Suprapubic skin (tissue), 4 donors: ENCODE data around the gene CLDN14. TPM values are rescaled to one million over a fixed set of nuclear protein-coding genes. Genes with fewer than 3 reads are reported as not detected.

Experiments used
- DNase-seq, 2 donors: peaks; one replicate each; pipeline ENCODE4 v3.0.0-alpha.2; 2019; ENCODE audit warnings: low spot score in 2 of 2
- H3K27ac ChIP-seq: fragments of 200-600 bp; sonication (generic); one replicate; pipeline ENCODE4 v1.5.1; 2019
- H3K27me3 ChIP-seq: fragments of 200-600 bp; sonication (generic); one replicate; pipeline ENCODE4 v1.5.1; 2019
- H3K36me3 ChIP-seq: fragments of 200-600 bp; sonication (generic); one replicate; pipeline ENCODE4 v1.5.1; 2019
- H3K4me1 ChIP-seq: fragments of 200-600 bp; sonication (generic); one replicate; pipeline ENCODE4 v1.5.1; 2019
- H3K4me3 ChIP-seq: fragments of 200-600 bp; sonication (generic); one replicate; pipeline ENCODE4 v1.5.1; 2019; ENCODE audit warnings: mild to moderate bottlenecking
- H3K9me3 ChIP-seq: fragments of 200-600 bp; sonication (generic); one replicate; pipeline ENCODE4 v1.5.1; 2019
- CTCF ChIP-seq, 2 donors: fragments of 200-600 bp in 1 of 2; fragments of 450-650 bp in 1 of 2; sonication (generic) in 1 of 2; IDR thresholded peaks; one replicate each; pipeline ENCODE4 v1.5.1; 2016 to 2019; ENCODE audit warnings: antibody characterized with exemption in 2 of 2, mild to moderate bottlenecking in 1 of 2, moderate library complexity in 1 of 2
- EP300 ChIP-seq: sonication (generic); formaldehyde crosslinking; IDR thresholded peaks from one replicate; pipeline ENCODE4 v1.6.1; 2017; ENCODE audit warnings: antibody characterized with exemption
- POLR2A ChIP-seq, 2 donors: fragments of 450-650 bp; IDR thresholded peaks; one replicate each; pipeline ENCODE4 v1.6.1; 2017; ENCODE audit warnings: antibody characterized with exemption in 2 of 2, mild to moderate bottlenecking in 2 of 2, moderate library complexity in 2 of 2
- POLR2AphosphoS5 ChIP-seq, 3 donors: sonication (generic); formaldehyde crosslinking; IDR thresholded peaks; one replicate each; pipeline ENCODE4 v1.6.1; 2017; ENCODE audit warnings: antibody characterized with exemption in 3 of 3
- WGBS: methylation state at CpG from one replicate; pipeline ENCODE4 v1.1.5; 2018; 5-methylcytosine and 5-hydroxymethylcytosine counted together
- total RNA-seq, 4 donors: library from RNA; depleted of rRNA; stranded (reverse); fragments of >200 nt; gene quantifications; one replicate each; pipeline ENCODE4 v1.1.0, GENCODE V29; 2016

Gene CLDN14
- total RNA-seq, 4 donors from 2014 or later: 0.42 to 0.62 TPM; not detected in 2

DNA sequence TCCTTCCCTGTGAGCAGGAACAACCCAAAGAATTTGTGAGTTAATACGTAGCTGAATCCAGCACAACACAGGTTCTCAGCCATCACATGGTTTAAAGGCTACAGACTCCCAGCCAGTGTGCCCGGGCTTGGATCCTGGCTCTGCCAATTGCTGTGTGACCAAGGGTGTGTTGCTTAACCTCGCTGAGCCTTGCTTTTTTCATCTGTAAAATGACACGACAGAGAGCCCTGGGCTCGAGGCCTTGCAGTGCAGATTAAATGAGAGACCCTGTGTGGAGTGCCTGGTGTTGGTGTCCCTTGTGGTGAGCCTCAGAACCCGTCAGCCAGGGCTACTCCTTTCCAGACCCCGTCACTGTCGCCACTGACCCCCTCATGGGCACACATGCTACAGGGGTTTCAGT is 55.3 kb downstream of the CLDN14 start:
- H3K4me1 ChIP-seq: peaks cover 5% of the 10 kb centered on the region
- no peaks in the 10 kb centered on the region for H3K27me3 ChIP-seq
- H3K36me3 ChIP-seq: no peaks in the 10 kb centered on the region
- H3K27ac ChIP-seq: no peak overlapping the region
- DNase-seq: no peak
- WGBS: 94% methylated on average over 6 of the region's 8 CpGs
- H3K4me3 ChIP-seq: no peak overlapping the region
- TF ChIP-seq POLR2AphosphoS5 (IDR thresholded peaks at IDR 0.05) (no peak), CTCF (IDR thresholded peaks at IDR 0.05) (no peak), EP300 (no peak), POLR2A (IDR thresholded peaks at IDR 0.05) (no peak)
- no peaks in the 10 kb centered on the region for H3K9me3 ChIP-seq

GRCh38 chr21:36423771-36424433 is 56.0 kb downstream of the CLDN14 start:
- Histone ChIP-seq H3K27me3 (no peaks in the 10 kb centered on the region), H3K4me3 (no peak overlapping the region), H3K27ac (no peak overlapping the region), H3K36me3 (no peaks in the 10 kb centered on the region), H3K9me3 (no peaks in the 10 kb centered on the region), H3K4me1 (peaks cover 6% of the 10 kb centered on the region)
- DNase-seq: no peak
- WGBS: 90% methylated on average over 11 of the region's 12 CpGs
- no peak for TF ChIP-seq CTCF (IDR thresholded peaks at IDR 0.05)
- no peak for TF ChIP-seq POLR2AphosphoS5 (IDR thresholded peaks at IDR 0.05)
- TF ChIP-seq POLR2A (IDR thresholded peaks at IDR 0.05): no peak
- TF ChIP-seq EP300: no peak

GRCh38 chr21:36422279-36423098 is 57.4 kb downstream of the CLDN14 start:
- Histone ChIP-seq H3K27me3 (no peaks in the 10 kb centered on the region), H3K27ac (no peak overlapping the region), H3K4me1 (peaks cover 6% of the 10 kb centered on the region), H3K9me3 (no peaks in the 10 kb centered on the region), H3K36me3 (peaks cover 8% of the 10 kb centered on the region), H3K4me3 (no peak overlapping the region)
- no peak for DNase-seq
- TF ChIP-seq CTCF (IDR thresholded peaks at IDR 0.05) (peak in 1 of 2 donors; percentile 45), POLR2AphosphoS5 (IDR thresholded peaks at IDR 0.05) (no peak), POLR2A (IDR thresholded peaks at IDR 0.05) (no peak), EP300 (no peak)
- 75% methylated on average over 27 of the region's 28 CpGs for WGBS

DNA sequence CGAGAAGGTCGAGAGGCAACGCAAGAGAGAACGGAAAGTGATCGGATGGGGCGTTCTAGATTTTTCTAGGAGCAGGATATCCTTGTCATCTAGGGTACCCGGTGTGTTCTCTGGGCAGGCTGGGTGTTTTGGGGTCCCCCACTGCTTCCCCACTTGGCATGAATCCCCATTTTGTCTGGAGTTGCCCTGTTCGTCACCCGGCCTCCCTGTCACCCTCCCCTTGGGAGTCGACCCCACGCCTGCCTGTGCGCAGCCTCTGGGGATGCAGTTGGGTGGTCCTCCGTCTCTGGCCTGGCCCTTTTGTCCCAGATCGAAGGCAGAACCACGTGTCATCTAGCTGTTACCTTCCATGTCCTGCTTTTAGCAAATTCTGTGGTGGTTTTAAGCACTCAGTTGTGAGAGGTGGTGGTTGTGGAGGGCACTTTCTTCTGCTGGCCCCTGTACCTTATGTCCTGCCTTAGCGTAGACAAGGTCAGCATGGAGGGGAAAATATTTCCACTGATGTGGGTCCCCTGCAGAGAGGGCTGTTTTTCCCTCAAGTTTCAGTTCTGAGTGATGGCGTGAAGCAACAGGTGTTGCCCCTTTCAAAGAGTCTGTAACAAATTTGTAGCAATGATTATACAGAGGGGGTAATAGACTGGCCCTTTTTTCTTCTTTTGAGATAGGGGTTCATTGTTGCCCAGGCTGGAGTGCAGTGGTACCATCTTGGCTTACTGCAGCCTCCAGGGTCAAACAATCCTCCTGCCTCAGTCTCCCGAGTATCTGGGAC is 59.2 kb downstream of the CLDN14 start:
- WGBS: 95% methylated on average over 18 of the region's 18 CpGs
- Histone ChIP-seq H3K36me3 (peaks cover 16% of the 10 kb centered on the region), H3K27ac (no peak overlapping the region), H3K4me1 (peaks cover 6% of the 10 kb centered on the region), H3K27me3 (no peaks in the 10 kb centered on the region), H3K9me3 (no peaks in the 10 kb centered on the region), H3K4me3 (no peak overlapping the region)
- no peak for DNase-seq
- TF ChIP-seq POLR2AphosphoS5 (IDR thresholded peaks at IDR 0.05): no peak
- TF ChIP-seq EP300: no peak
- TF ChIP-seq CTCF (IDR thresholded peaks at IDR 0.05): no peak
- TF ChIP-seq POLR2A (IDR thresholded peaks at IDR 0.05): no peak

- H3K4me1 ChIP-seq: peaks cover 6% of the 10 kb centered on the region
- no peak overlapping the region for H3K27ac ChIP-seq
- no peaks in the 10 kb centered on the region for H3K27me3 ChIP-seq
- TF ChIP-seq CTCF (IDR thresholded peaks at IDR 0.05): peak; percentile 39 to 72
- TF ChIP-seq POLR2AphosphoS5 (IDR thresholded peaks at IDR 0.05): no peak
- H3K36me3 ChIP-seq: peaks cover 21% of the 10 kb centered on the region
- DNase-seq: peak; percentile 82 to 86
- no peak overlapping the region for H3K4me3 ChIP-seq
- H3K9me3 ChIP-seq: no peaks in the 10 kb centered on the region
- 19% methylated on average over 8 of the region's 8 CpGs for WGBS
These were observed 59.9 kb downstream of the CLDN14 start for GRCh38 chr21:36419996-36420395.
